IMR-90 (cell line): ENCODE measurements around the gene MBD2. TPM values are rescaled to one million over a fixed set of nuclear protein-coding genes. Genes with fewer than 3 reads are reported as not detected.

Experiments
- ATAC-seq: fragments of 200-7000 bp; cut with Tn5 transposase; 2 replicates; pipeline ENCODE4 v1.9.1; 2020; ENCODE audit warnings: low read depth, mild to moderate bottlenecking, moderate library complexity
- BruUV-seq: library from RNA; stranded (reverse); fragments of 400-500 nt; replicated peaks from 2 replicates; lab custom pipeline; 2021; lab: Mats Ljungman, UMichigan
- CTCF ChIA-PET: fragments of 300-600 bp; formaldehyde crosslinking; extraction: SDS; loops from one replicate; lab custom pipeline; 2021; ENCODE audit warnings: antibody characterized with exemption; lab: Yijun Ruan, JAX
- POLR2A ChIA-PET: fragments of 300-600 bp; sonication (Branson Sonifier 250); formaldehyde crosslinking; loops from one replicate; lab custom pipeline; 2022; ENCODE audit warnings: antibody characterized with exemption; ENCODE audit not compliant: unreplicated experiment; lab: Charles Lee
- DNase-seq: peaks from one replicate; pipeline ENCODE4 v3.0.0; 2013
- H2AFZ ChIP-seq: replicated peaks from 2 replicates; pipeline ENCODE3; 2013; ENCODE audit warnings: low read length, mild to moderate bottlenecking; ENCODE audit not compliant: poor library complexity
- H2AK5ac ChIP-seq: 2 replicates; pipeline ENCODE4 v1.6.1; 2013; ENCODE audit warnings: low read depth, low read length, inconsistent platforms
- H2AK9ac ChIP-seq: replicated peaks from 2 replicates; pipeline ENCODE3; 2013; ENCODE audit warnings: mild to moderate bottlenecking, low read depth, low read length, moderate library complexity; ENCODE audit not compliant: poor library complexity
- H2BK120ac ChIP-seq: 2 replicates; pipeline ENCODE4 v1.6.1; 2013; ENCODE audit warnings: low read depth, low read length, inconsistent platforms
- H2BK15ac ChIP-seq: 3 replicates; pipeline ENCODE4 v1.6.1; 2013; ENCODE audit warnings: low read depth, low read length, inconsistent platforms
- H2BK20ac ChIP-seq: 2 replicates; pipeline ENCODE4 v1.6.1; 2013; ENCODE audit warnings: low read depth, mild to moderate bottlenecking, inconsistent platforms, low read length, moderate library complexity
- H2BK5ac ChIP-seq: 2 replicates; pipeline ENCODE4 v1.6.1; 2013; ENCODE audit warnings: mild to moderate bottlenecking, low read depth, low read length, inconsistent platforms; ENCODE audit not compliant: poor library complexity, severe bottlenecking
- H3K14ac ChIP-seq: replicated peaks from 2 replicates; pipeline ENCODE4 v1.6.1; 2013; ENCODE audit warnings: low read depth, low read length, inconsistent platforms
- H3K18ac ChIP-seq: 2 replicates; pipeline ENCODE4 v1.6.1; 2013; ENCODE audit warnings: low read depth, low read length, control low read depth
- H3K23ac ChIP-seq: 2 replicates; pipeline ENCODE4 v1.6.1; 2013; ENCODE audit warnings: low read depth, low read length, inconsistent platforms
- H3K27ac ChIP-seq: 2 replicates; pipeline ENCODE4 v1.5.1; 2013; ENCODE audit warnings: mild to moderate bottlenecking, control low read depth, low read length; ENCODE audit not compliant: insufficient read depth
- H3K27me3 ChIP-seq: 2 replicates; pipeline ENCODE4 v1.6.1; 2013; ENCODE audit warnings: low read length; ENCODE audit not compliant: control insufficient read depth, insufficient read depth
- H3K36me3 ChIP-seq: 2 replicates; pipeline ENCODE4 v1.6.1; 2013; ENCODE audit warnings: low read length, mixed read lengths; ENCODE audit not compliant: control insufficient read depth, insufficient read depth
- H3K4ac ChIP-seq: 2 replicates; pipeline ENCODE4 v1.6.1; 2013; ENCODE audit warnings: low read depth, low read length, inconsistent platforms
- H3K4me1 ChIP-seq: 2 replicates; pipeline ENCODE4 v1.6.1; 2013; ENCODE audit warnings: low read length, mixed read lengths; ENCODE audit not compliant: control insufficient read depth, insufficient read depth
- H3K4me2 ChIP-seq: 2 replicates; pipeline ENCODE4 v1.6.1; 2013; ENCODE audit warnings: low read depth, mild to moderate bottlenecking, control low read depth, low read length, moderate library complexity
- H3K4me3 ChIP-seq: 2 replicates; pipeline ENCODE4 v1.5.1; 2013; ENCODE audit warnings: low read depth, mild to moderate bottlenecking, control low read depth, low read length, moderate library complexity; ENCODE audit not compliant: insufficient read depth
- H3K56ac ChIP-seq: 2 replicates; pipeline ENCODE4 v1.6.1; 2013; ENCODE audit warnings: low read length, inconsistent platforms; ENCODE audit not compliant: insufficient read depth; ENCODE audit errors: extremely low read depth
- H3K79me1 ChIP-seq, 2 experiments: 2 replicates each; pipeline ENCODE4 v1.6.1; 2013; ENCODE audit warnings: low read length in 2 of 2, inconsistent platforms in 1 of 2, low read depth in 1 of 2
- H3K9ac ChIP-seq: 2 replicates; pipeline ENCODE4 v1.6.1; 2013; ENCODE audit warnings: low read depth, low read length, control low read depth
- H3K9me1 ChIP-seq: 2 replicates; pipeline ENCODE4 v1.6.1; 2013; ENCODE audit warnings: low read length, inconsistent platforms; ENCODE audit not compliant: insufficient read depth
- H3K9me3 ChIP-seq: 2 replicates; pipeline ENCODE4 v1.6.1; 2013; ENCODE audit warnings: low read length; ENCODE audit not compliant: control insufficient read depth, insufficient read depth
- H4K20me1 ChIP-seq: 2 replicates; pipeline ENCODE4 v1.6.1; 2013; ENCODE audit warnings: low read length, inconsistent platforms; ENCODE audit not compliant: insufficient read depth
- H4K5ac ChIP-seq: 2 replicates; pipeline ENCODE4 v1.6.1; 2013; ENCODE audit warnings: mild to moderate bottlenecking, low read depth, low read length, control low read depth
- H4K8ac ChIP-seq, 2 experiments: 2 replicates each; pipeline ENCODE4 v1.6.1; 2013; ENCODE audit warnings: low read depth in 2 of 2, low read length in 2 of 2, control low read depth in 1 of 2, inconsistent platforms in 1 of 2
- H4K91ac ChIP-seq: 2 replicates; pipeline ENCODE4 v1.6.1; 2013; ENCODE audit warnings: low read depth, low read length, inconsistent platforms; ENCODE audit not compliant: insufficient read depth
- CHD1 ChIP-seq: IDR thresholded peaks from 2 replicates; pipeline ENCODE4 v1.6.1; 2012; ENCODE audit warnings: low read depth, low read length, improper control_type of control experiment
- MXI1 ChIP-seq: IDR thresholded peaks from 2 replicates; pipeline ENCODE4 v1.6.1; 2012; ENCODE audit warnings: low read depth, mild to moderate bottlenecking, low read length, moderate library complexity, borderline replicate concordance
- RAD21 ChIP-seq: IDR thresholded peaks from 2 replicates; pipeline ENCODE4 v1.6.1; 2012; ENCODE audit warnings: low read length, improper control_type of control experiment
- WGBS, 2 experiments: methylation state at CpG; one replicate each; pipeline versions ENCODE4 v1.1.5 to v1.1.7; 2013; ENCODE audit warnings: missing lambda C conversion rate in 2 of 2; ENCODE audit not compliant: insufficient read length in 1 of 2; ENCODE audit errors: extremely low coverage in 2 of 2; 5-methylcytosine and 5-hydroxymethylcytosine counted together
- dilution Hi-C: fragments of 300-500 bp; cut with HindIII; formaldehyde crosslinking; loops from one replicate; pipeline ENCODE4 v1.14.3; 2018; ENCODE audit warnings: low sequenced_read_pairs; ENCODE audit not compliant: unreplicated experiment
- in situ Hi-C: fragments of 300-500 bp; cut with MboI; formaldehyde crosslinking; loops from 3 replicates; pipeline ENCODE4 v1.14.3; 2019; ENCODE audit warnings: low sequenced_read_pairs, inconsistent platforms, mixed read lengths
- intact Hi-C: fragments of 100-400 bp; cut with micrococcal nuclease; formaldehyde crosslinking; loops from 2 replicates; pipeline ENCODE4 v1.10.0; 2022
- polyA plus RNA-seq, 3 experiments: library from polyadenylated mRNA; depleted of rRNA; stranded (reverse); fragments of >200 nt; gene quantifications; 2 replicates each; pipeline ENCODE4 v1.2.3, GENCODE V29; 2012; ENCODE audit warnings: low replicate concordance in 1 of 3
- total RNA-seq: library from RNA; depleted of rRNA; stranded (reverse); fragments of >200 nt; gene quantifications from 2 replicates; pipeline ENCODE4 v1.2.3, GENCODE V29; 2012

Gene MBD2
- total and polyA plus RNA-seq, 2 of the 4 experiments (the other 2 are of a cell fraction) = 9.7 to 29.5 TPM

DNA sequence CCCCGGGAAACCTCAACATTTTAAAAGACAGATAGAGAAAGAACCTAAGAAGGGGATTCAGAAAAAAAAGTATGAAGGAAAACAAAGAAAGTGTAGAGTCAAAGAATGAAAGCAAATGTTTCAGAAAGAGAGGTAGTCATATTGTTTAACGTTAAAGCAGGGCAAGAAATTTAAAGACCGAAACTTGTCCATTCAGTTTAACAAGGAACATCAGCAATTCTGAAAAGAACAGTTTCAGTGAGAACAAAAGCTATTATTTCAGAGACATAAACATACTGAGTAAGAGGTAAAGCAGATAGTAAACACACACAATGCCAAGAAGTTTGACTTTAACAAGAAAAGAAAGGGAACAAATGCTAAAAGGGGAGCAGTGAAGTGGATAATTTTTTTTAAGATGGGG is 41.1 kb downstream of the MBD2 start:
- WGBS, 2 experiments = no CpG with 5 or more reads among the region's 3 CpGs
- no peak overlapping the region for H3K23ac ChIP-seq
- no TSS peak for BruUV-seq
- H3K36me3 ChIP-seq = peaks cover 12% of the 10 kb centered on the region
- ChIA-PET CTCF (interaction anchor here (0.9 kb wide), 1 partner anchor 9 kb away, joined by 3 read pairs; no protein-coding TSS in a partner anchor), POLR2A (no interaction called here)
- H4K20me1 ChIP-seq = no peaks in the 10 kb centered on the region
- H3K4me2 ChIP-seq = no peak overlapping the region
- H3K56ac ChIP-seq = no peak overlapping the region
- peaks cover 7 to 19% of the 10 kb centered on the region in 2 experiments for H3K79me1 ChIP-seq
- in situ Hi-C loops (no loop called here), intact Hi-C loops (no loop called here), dilution Hi-C loops (no loop called here)
- no peak overlapping the region for H2AK5ac ChIP-seq
- H3K27ac ChIP-seq = no peak overlapping the region
- H3K27me3 ChIP-seq = no peaks in the 10 kb centered on the region
- no peak overlapping the region for H2BK5ac ChIP-seq
- ATAC-seq (no peak), DNase-seq (no peak)
- 0 out of 2 replicates have a peak, but pooled peaks cover 3% of the 10 kb centered on the region for H3K9me1 ChIP-seq
- H3K9me3 ChIP-seq = no peaks in the 10 kb centered on the region
- H3K14ac ChIP-seq = no peak overlapping the region
- no peak overlapping the region for H3K9ac ChIP-seq
- H3K4me1 ChIP-seq = no peaks in the 10 kb centered on the region
- H2AFZ ChIP-seq = no peak overlapping the region
- H4K5ac ChIP-seq = no peak overlapping the region
- no peak overlapping the region for H4K91ac ChIP-seq
- no peak overlapping the region for H3K18ac ChIP-seq
- no peak overlapping the region for H2BK20ac ChIP-seq
- no peak overlapping the region for H4K8ac ChIP-seq
- H2AK9ac ChIP-seq = no peak overlapping the region
- H3K4me3 ChIP-seq = no peak overlapping the region
- H2BK15ac ChIP-seq = no peak overlapping the region
- no peak overlapping the region for H3K4ac ChIP-seq
- no peak overlapping the region for H2BK120ac ChIP-seq
- TF ChIP-seq CHD1 (no peak), RAD21 (no peak), MXI1 (no peak)
